Cardiac fibroblast (primary cell): ENCODE measurements around the gene GALNT18.

ENCODE experiments used
- DNase-seq, 2 donors: peaks; one replicate each; pipeline versions ENCODE4 v3.0.0 to v3.0.0-alpha.2; 2010; ENCODE audit warnings: low read depth in 2 of 2
- H3K4me3 ChIP-seq, 2 donors: replicated peaks in 1 of 2; 1 replicate in 1 of 2; 2 replicates in 1 of 2; pipeline ENCODE4 v1.5.1; 2011; ENCODE audit warnings: low read depth in 2 of 2, low read length in 2 of 2, mild to moderate bottlenecking in 2 of 2, moderate library complexity in 1 of 2
- TF ChIP-seq, protein P1 (sequence below): IDR thresholded peaks from one replicate; pipeline ENCODE4 v1.5.1; 2011; ENCODE audit warnings: low read depth, mild to moderate bottlenecking, low read length, inconsistent platforms

The GALNT18 gene

GRCh38 chr11:11621573-11622339, at the start of gene GALNT18:
Gene GALNT18 (minus strand): TSS chr11:11622005.
- peak within 1 kb of the TSS; percentile 44 to 46 for H3K4me3 ChIP-seq
- DNase-seq = peak; percentile 87 to 94
- TF ChIP-seq, protein P1, sequence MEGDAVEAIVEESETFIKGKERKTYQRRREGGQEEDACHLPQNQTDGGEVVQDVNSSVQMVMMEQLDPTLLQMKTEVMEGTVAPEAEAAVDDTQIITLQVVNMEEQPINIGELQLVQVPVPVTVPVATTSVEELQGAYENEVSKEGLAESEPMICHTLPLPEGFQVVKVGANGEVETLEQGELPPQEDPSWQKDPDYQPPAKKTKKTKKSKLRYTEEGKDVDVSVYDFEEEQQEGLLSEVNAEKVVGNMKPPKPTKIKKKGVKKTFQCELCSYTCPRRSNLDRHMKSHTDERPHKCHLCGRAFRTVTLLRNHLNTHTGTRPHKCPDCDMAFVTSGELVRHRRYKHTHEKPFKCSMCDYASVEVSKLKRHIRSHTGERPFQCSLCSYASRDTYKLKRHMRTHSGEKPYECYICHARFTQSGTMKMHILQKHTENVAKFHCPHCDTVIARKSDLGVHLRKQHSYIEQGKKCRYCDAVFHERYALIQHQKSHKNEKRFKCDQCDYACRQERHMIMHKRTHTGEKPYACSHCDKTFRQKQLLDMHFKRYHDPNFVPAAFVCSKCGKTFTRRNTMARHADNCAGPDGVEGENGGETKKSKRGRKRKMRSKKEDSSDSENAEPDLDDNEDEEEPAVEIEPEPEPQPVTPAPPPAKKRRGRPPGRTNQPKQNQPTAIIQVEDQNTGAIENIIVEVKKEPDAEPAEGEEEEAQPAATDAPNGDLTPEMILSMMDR = no peak

DNA sequence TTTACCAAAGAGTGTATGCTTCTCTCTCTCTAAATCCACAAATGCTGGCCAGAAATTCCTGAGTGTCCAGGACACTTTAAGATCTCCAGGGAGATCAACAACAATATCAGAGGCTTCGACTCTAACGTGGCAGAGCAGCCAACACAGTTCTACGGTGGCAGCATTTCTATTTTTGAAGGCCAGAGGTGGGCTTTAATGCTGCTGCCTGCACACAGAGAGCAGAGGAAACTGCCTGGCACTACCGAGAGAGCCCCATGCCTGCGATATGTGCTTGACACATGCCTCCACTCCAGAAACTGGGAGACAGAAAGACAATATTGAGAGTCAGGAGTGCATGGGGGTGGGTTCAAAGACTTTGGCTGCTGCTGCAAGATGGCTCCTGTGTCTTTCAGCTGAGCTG, 48.8 kb upstream of the GALNT18 start:
- no peak for DNase-seq
- TF ChIP-seq, protein P1 = no peak
- H3K4me3 ChIP-seq = no peak overlapping the region

DNA sequence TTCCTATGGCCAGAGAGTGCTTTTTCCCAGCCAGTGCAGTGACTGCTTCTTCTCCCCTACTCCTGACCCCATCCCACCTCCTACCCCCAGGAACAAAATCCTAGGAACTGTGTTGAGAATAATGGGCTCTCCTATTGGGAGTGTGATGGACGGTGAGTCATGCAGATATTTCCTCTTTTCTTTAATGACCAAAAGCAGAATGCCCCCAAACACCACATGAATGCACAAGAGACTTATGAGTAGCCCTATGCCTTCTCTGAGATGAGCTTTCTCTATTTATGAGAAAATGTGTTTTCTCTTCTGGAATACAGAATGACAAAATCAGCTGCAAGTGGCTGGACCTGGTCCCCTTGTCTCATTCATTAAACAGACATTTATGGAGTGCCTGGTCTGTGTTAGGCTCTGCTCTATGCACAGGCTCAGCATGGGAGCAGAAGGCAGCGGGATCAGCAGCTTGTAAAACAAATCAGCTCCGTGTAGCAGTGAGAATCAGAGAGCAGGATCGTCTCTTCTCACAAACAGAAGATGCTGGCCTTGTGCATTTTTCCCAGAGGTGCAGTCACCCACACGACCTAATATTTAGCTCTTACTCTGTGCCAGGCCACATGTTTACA, 47.5 kb upstream of the GALNT18 start:
- TF ChIP-seq, protein P1 = no peak
- no peak for DNase-seq
- H3K4me3 ChIP-seq = no peak overlapping the region

- no peak overlapping the region for H3K4me3 ChIP-seq
- DNase-seq = no peak
- TF ChIP-seq, protein P1 = no peak
These were observed 47.0 kb upstream of the GALNT18 start for GRCh38 chr11:11668781-11669180.

DNA sequence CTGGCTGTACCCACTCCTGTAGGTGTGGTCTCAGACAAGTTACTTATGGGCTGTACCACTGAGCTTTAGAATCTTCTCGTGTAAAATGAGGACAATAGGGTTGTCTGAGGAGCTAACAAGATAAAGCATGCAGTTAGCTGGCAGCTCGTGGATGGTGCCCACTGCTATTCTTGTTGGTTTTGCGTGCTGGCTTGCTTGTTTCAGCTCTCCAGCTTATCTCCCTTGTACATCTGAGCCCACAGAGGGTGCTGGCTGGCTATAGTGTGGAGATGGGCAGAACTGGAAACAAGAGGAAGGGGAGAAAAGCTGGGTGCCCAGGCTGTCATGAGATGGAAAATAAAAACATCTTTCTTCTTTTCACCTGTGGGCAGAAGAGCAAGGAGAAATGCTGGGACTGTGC, 46.5 kb upstream of the GALNT18 start:
- H3K4me3 ChIP-seq = no peak overlapping the region
- no peak for DNase-seq
- TF ChIP-seq, protein P1 = no peak

DNA sequence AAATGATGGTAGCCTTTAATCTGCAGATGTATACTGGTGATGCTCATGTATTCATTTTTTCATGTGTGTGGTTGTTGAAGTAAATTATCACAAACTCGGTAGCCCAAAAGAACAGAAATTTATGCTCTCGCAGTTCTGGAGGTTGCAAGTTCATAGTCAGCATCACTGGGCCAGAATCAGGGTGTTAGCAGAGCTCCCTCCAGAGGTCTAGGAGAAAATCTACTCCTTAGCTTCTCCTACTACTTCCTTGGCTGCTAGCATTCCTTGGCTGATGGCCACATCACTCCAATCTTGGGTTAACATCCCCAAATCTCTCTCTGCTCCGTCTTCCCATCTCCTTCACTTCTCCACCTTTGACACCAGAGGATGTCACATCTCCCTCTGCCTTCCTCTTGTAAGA, 45.3 kb upstream of the GALNT18 start:
- H3K4me3 ChIP-seq = no peak overlapping the region
- DNase-seq = peak; percentile 7 to 13
- TF ChIP-seq, protein P1 = no peak
